Smooth muscle cell of the pulmonary artery (primary cell): ENCODE measurements around the gene GPR137B. TPM values are rescaled to one million over a fixed set of nuclear protein-coding genes. Genes with fewer than 3 reads are reported as not detected.

Source experiments
- total RNA-seq: library from RNA; depleted of rRNA; stranded (reverse); fragments of >200 nt; gene quantifications from 2 replicates; pipeline ENCODE4 v1.2.3, GENCODE V29; 2014

GPR137B gene
- total RNA-seq: 15.8 and 16.3 TPM in 2 replicates

GRCh38 chr1:236142253-236143103 is at the start of gene GPR137B:
Gene GPR137B, plus strand, starts transcription at chr1:236142539. Its CDS starts 84 bp downstream, at chr1:236142623.

Other genes with a start within 250 kb of the GPR137B start
- gene NID1, start 77.4 kb upstream of the GPR137B start, total RNA-seq: 94.4 and 175 TPM in 2 replicates
- 2.8 and 4.2 TPM in 2 replicates for gene ERO1B, start 139.4 kb downstream of the GPR137B start, total RNA-seq